ENCODE results near the gene FBXO41.

The FBXO41 gene

GRCh38 chr2:73284296-73285158 lies at the start of gene FBXO41:
FBXO41 (minus strand) TSS chr2:73284478; CDS start chr2:73269630, 14,848 bp downstream.
- DNase-seq = peak; percentile 23

- no peak for DNase-seq
These were observed 49.8 kb upstream of the FBXO41 start for GRCh38 chr2:73334045-73334444.

GRCh38 chr2:73333564-73333963 lies 49.3 kb upstream of the FBXO41 start:
- no peak for DNase-seq

- DNase-seq = peak; percentile 1
These were observed 39.9 kb upstream of the FBXO41 start for GRCh38 chr2:73324126-73324725.

GRCh38 chr2:73323551-73323950 lies 39.3 kb upstream of the FBXO41 start:
- no peak for DNase-seq

GRCh38 chr2:73314441-73314840 lies 30.2 kb upstream of the FBXO41 start:
- no peak for DNase-seq

- no peak for DNase-seq
These were observed 23.4 kb upstream of the FBXO41 start for GRCh38 chr2:73307720-73308119.

GRCh38 chr2:73301636-73302035 lies 17.4 kb upstream of the FBXO41 start:
- no peak for DNase-seq

- DNase-seq = no peak
These were observed 16.6 kb upstream of the FBXO41 start for GRCh38 chr2:73300926-73301325.

GRCh38 chr2:73297586-73297985 lies 13.3 kb upstream of the FBXO41 start:
- DNase-seq = no peak

- no peak for DNase-seq
These were observed 12.9 kb upstream of the FBXO41 start for GRCh38 chr2:73297151-73297559.

GRCh38 chr2:73295751-73296400 lies 11.6 kb upstream of the FBXO41 start:
- peak; percentile 4 for DNase-seq

GRCh38 chr2:73294239-73294638 lies 10.0 kb upstream of the FBXO41 start:
- DNase-seq = no peak

GRCh38 chr2:73293534-73294171 lies 9.4 kb upstream of the FBXO41 start, which contains the start of gene EGR4:
EGR4 (minus strand) TSS chr2:73293548; CDS start chr2:73293317, 231 bp downstream.
- DNase-seq = peak; percentile 35

- no peak for DNase-seq
These were observed 8.7 kb upstream of the FBXO41 start for GRCh38 chr2:73292906-73293533.

GRCh38 chr2:73292316-73292905 lies 8.1 kb upstream of the FBXO41 start:
- no peak for DNase-seq

- DNase-seq = no peak
These were observed 7.4 kb upstream of the FBXO41 start for GRCh38 chr2:73291461-73292315.

GRCh38 chr2:73291093-73291460 lies 6.8 kb upstream of the FBXO41 start:
- DNase-seq = peak; percentile 41

GRCh38 chr2:73290049-73290839 lies 6.0 kb upstream of the FBXO41 start:
- peak; percentile 6 for DNase-seq

- DNase-seq = no peak
These were observed 5.0 kb upstream of the FBXO41 start for GRCh38 chr2:73289304-73289703.
